K562 (cell line): ENCODE results near the gene PI4K2A. TPM values are rescaled to one million over a fixed set of nuclear protein-coding genes. Genes with fewer than 3 reads are reported as not detected.

Experiments
- BRF2 ChIP-seq: IDR thresholded peaks from 3 replicates; pipeline ENCODE4 v1.6.1; 2011; ENCODE audit warnings: borderline replicate concordance, mild to moderate bottlenecking; ENCODE audit not compliant: insufficient read length, insufficient read depth
- EHMT2 ChIP-seq: fragments of 450-650 bp; IDR thresholded peaks from 2 replicates; pipeline ENCODE4 v1.6.1; 2018; ENCODE audit warnings: antibody characterized with exemption
- ELF1 ChIP-seq: fragments of 200-800 bp; sonication (Bioruptor generic); IDR thresholded peaks from 2 replicates; pipeline ENCODE4 v1.6.1; 2016; ENCODE audit warnings: missing genetic modification characterization, missing compliant biosample characterization
- GATA2 ChIP-seq: sonication (generic); formaldehyde crosslinking; IDR thresholded peaks from 2 replicates; pipeline ENCODE4 v1.4.0; 2020; ENCODE audit warnings: mild to moderate bottlenecking, missing genetic modification reagents
- GATAD2B ChIP-seq: fragments of 450-650 bp; IDR thresholded peaks from 2 replicates; pipeline ENCODE4 v1.6.1; 2017; ENCODE audit warnings: mild to moderate bottlenecking, borderline replicate concordance
- HLTF ChIP-seq: fragments of 450-650 bp; IDR thresholded peaks from 2 replicates; pipeline ENCODE4 v1.6.1; 2016
- MXD1 ChIP-seq: fragments of 250-450 bp; sonication (Bioruptor Pico); IDR thresholded peaks from 2 replicates; pipeline ENCODE4 v1.8.0; 2021; ENCODE audit warnings: borderline replicate concordance, mild to moderate bottlenecking, moderate library complexity; ENCODE audit not compliant: poor library complexity, severe bottlenecking
- MYC ChIP-seq, 2 experiments: fragments of 250-450 bp in 1 of 2; sonication (Bioruptor Pico) in 1 of 2; IDR thresholded peaks; 2 replicates each; pipeline versions ENCODE4 v1.5.1 to v1.6.1; 2012 to 2021; ENCODE audit warnings: low read depth in 2 of 2, borderline replicate concordance in 1 of 2, improper control_type of control experiment in 1 of 2, low read length in 1 of 2, mild to moderate bottlenecking in 1 of 2, moderate library complexity in 1 of 2
- PHB ChIP-seq: fragments of 250-450 bp; sonication (Bioruptor Pico); IDR thresholded peaks from 2 replicates; pipeline ENCODE4 v1.5.0; 2021
- PKNOX1 ChIP-seq: fragments of 450-650 bp; IDR thresholded peaks from 2 replicates; pipeline ENCODE4 v1.6.1; 2016
- RBFOX2 ChIP-seq: fragments of 200-400 bp; formaldehyde crosslinking; IDR thresholded peaks from 2 replicates; pipeline ENCODE4 v1.6.1; 2017; ENCODE audit warnings: low read depth, mild to moderate bottlenecking, low read length, moderate library complexity
- SMAD3 ChIP-seq: fragments of 450-650 bp; formaldehyde crosslinking; conservative IDR thresholded peaks from 2 replicates; pipeline ENCODE4 v1.4.0; 2020; ENCODE audit warnings: mild to moderate bottlenecking
- SRSF9 ChIP-seq: fragments of 200-400 bp; formaldehyde crosslinking; IDR thresholded peaks from 2 replicates; pipeline ENCODE4 v1.6.1; 2017; ENCODE audit warnings: low read depth, low read length, borderline replicate concordance
- TEAD1 ChIP-seq, 2 experiments: fragments of 450-650 bp in 1 of 2; sonication (generic) in 1 of 2; formaldehyde crosslinking; IDR thresholded peaks; 2 replicates each; pipeline versions ENCODE4 v1.4.0 to v1.8.0; 2020 to 2022; ENCODE audit warnings: mild to moderate bottlenecking in 2 of 2, missing genetic modification reagents in 1 of 2
- THRAP3 ChIP-seq: fragments of 450-650 bp; IDR thresholded peaks from 2 replicates; pipeline ENCODE4 v1.6.1; 2016; ENCODE audit warnings: mild to moderate bottlenecking, inconsistent platforms, borderline replicate concordance
- ZBTB1 ChIP-seq: sonication (generic); formaldehyde crosslinking; IDR thresholded peaks from 2 replicates; pipeline ENCODE4 v1.8.1; 2023; ENCODE audit warnings: missing genetic modification reagents, low read depth, mild to moderate bottlenecking, borderline replicate concordance
- ZNF23 ChIP-seq: fragments of 250-450 bp; sonication (Bioruptor Pico); IDR thresholded peaks from 2 replicates; pipeline ENCODE4 v1.4.0; 2020; ENCODE audit warnings: mild to moderate bottlenecking
- polyA plus RNA-seq, 8 experiments: library from polyadenylated mRNA; depleted of rRNA in 4 of 8; stranded (reverse) in 5 of 8; unstranded in 3 of 8; fragments of >200 nt; fragmentation: Nextera tagmentation in 2 of 8; fragmentation: Illumina TruSeq in 1 of 8; extraction: Ambion mirVana in 2 of 8; extraction: Trizol in 1 of 8; gene quantifications; 2 replicates each; pipeline versions ENCODE4 v1.2.1 to v1.2.3, GENCODE V29; 2011 to 2014; ENCODE audit warnings: inconsistent platforms in 1 of 8, missing spikeins in 1 of 8
- total RNA-seq, 7 experiments: library from RNA; depleted of rRNA in 6 of 7; stranded (reverse); fragments of >200 nt in 6 of 7; fragmentation: Illumina TruSeq in 2 of 7; extraction: Trizol in 2 of 7; gene quantifications; 2 replicates each; pipeline versions ENCODE4 v1.2.1 to v1.2.3, GENCODE V29; 2011 to 2021; ENCODE audit warnings: low replicate concordance in 1 of 7

Gene PI4K2A
- total and polyA plus RNA-seq, 9 of the 15 experiments (the other 6 are each of a cell fraction or from before 2014, with no cell fraction given): 4.4 to 28.4 (median 16.5) TPM

GRCh38 chr10:97648562-97649404, 8.3 kb downstream of the PI4K2A start (continued):
- no peak for TF ChIP-seq TEAD1 (CRISPR knock-in tag; IDR thresholded peaks at IDR 0.05)
- no peak for TF ChIP-seq MYC (IDR thresholded peaks at IDR 0.05; ENCODE audit: low read depth, low read length)
- no peak for TF ChIP-seq MYC (CRISPR knock-in tag; IDR thresholded peaks at IDR 0.05; ENCODE audit: borderline replicate concordance, low read depth)
- TF ChIP-seq SRSF9: no peak
- no peak for TF ChIP-seq RBFOX2
- TF ChIP-seq SMAD3 (CRISPR knock-in tag): no peak
- TF ChIP-seq PHB: no peak
- TF ChIP-seq PKNOX1: peak; percentile 77
- no peak for TF ChIP-seq EHMT2
- TF ChIP-seq HLTF: no peak
- no peak for TF ChIP-seq BRF2
- no peak for TF ChIP-seq MXD1 (CRISPR knock-in tag)
- TF ChIP-seq ZBTB1 (CRISPR knock-in tag): no peak
- no peak for TF ChIP-seq GATAD2B
- no peak for TF ChIP-seq THRAP3
- no peak for TF ChIP-seq ELF1 (tag)
- no peak for TF ChIP-seq GATA2 (CRISPR knock-in tag)
- no peak for TF ChIP-seq ZNF23 (CRISPR knock-in tag)
